Gastrocnemius medialis (tissue), 4 donors: Measurements from ENCODE around the gene FOLR3.

Source experiments
- CTCF ChIP-seq, 5 experiments: fragments of 450-650 bp in 3 of 5; fragments of 200-600 bp in 2 of 5; sonication (generic) in 2 of 5; IDR thresholded peaks in 4 of 5; conservative IDR thresholded peaks in 1 of 5; 1 replicate in 4 of 5; 2 replicates in 1 of 5; pipeline ENCODE4 v1.5.1; 2016 to 2019; ENCODE audit warnings: antibody characterized with exemption in 5 of 5, mild to moderate bottlenecking in 3 of 5, moderate library complexity in 3 of 5
- POLR2A ChIP-seq, 2 donors: fragments of 450-650 bp; IDR thresholded peaks; one replicate each; pipeline ENCODE4 v1.6.1; 2017; ENCODE audit warnings: antibody characterized with exemption in 2 of 2, mild to moderate bottlenecking in 2 of 2, moderate library complexity in 2 of 2

- no peak for TF ChIP-seq CTCF (IDR thresholded peaks at IDR 0.05 in 4 of 5, conservative IDR thresholded peaks at IDR 0.05 in 1 of 5)
- TF ChIP-seq POLR2A (IDR thresholded peaks at IDR 0.05): no peak
Observed at GRCh38 chr11:72174302-72175070, 39.0 kb downstream of the FOLR3 start.
